ENCODE data around the gene EIF4ENIF1. TPM values are rescaled to one million over a fixed set of nuclear protein-coding genes. Genes with fewer than 3 reads are reported as not detected.

EIF4ENIF1 gene
- total and polyA plus RNA-seq, 2 experiments from 2014 or later, result 10.8 to 13.4 TPM

- no peak overlapping the region for H3K27ac ChIP-seq (ENCODE audit: low read depth)
- TF ChIP-seq CTCF (conservative IDR thresholded peaks at IDR 0.05; ENCODE audit: low read depth in 2 of 2) (no peak), EZH2 (IDR thresholded peaks at IDR 0.05; ENCODE audit: low read depth, unreplicated experiment) (no peak), CREB1 (CRISPR knock-in tag; IDR thresholded peaks at IDR 0.05; ENCODE audit: low read depth) (no peak), JUNB (IDR thresholded peaks at IDR 0.05; ENCODE audit: unreplicated experiment) (no peak), NANOG (IDR thresholded peaks at IDR 0.05; ENCODE audit: borderline replicate concordance) (no peak), ZNF114 (CRISPR knock-in tag; IDR thresholded peaks at IDR 0.05) (no peak), ZNF331 (CRISPR knock-in tag; IDR thresholded peaks at IDR 0.05; ENCODE audit: low read depth) (no peak), REST (IDR thresholded peaks at IDR 0.05; ENCODE audit: unreplicated experiment) (no peak), POLR2AphosphoS5 (IDR thresholded peaks at IDR 0.05; ENCODE audit: low read depth) (no peak), STAT1 (IDR thresholded peaks at IDR 0.05; ENCODE audit: unreplicated experiment) (no peak), EZH2phosphoT487 (IDR thresholded peaks at IDR 0.05; ENCODE audit: unreplicated experiment) (no peak)
- TF ChIP-seq, protein P1, sequence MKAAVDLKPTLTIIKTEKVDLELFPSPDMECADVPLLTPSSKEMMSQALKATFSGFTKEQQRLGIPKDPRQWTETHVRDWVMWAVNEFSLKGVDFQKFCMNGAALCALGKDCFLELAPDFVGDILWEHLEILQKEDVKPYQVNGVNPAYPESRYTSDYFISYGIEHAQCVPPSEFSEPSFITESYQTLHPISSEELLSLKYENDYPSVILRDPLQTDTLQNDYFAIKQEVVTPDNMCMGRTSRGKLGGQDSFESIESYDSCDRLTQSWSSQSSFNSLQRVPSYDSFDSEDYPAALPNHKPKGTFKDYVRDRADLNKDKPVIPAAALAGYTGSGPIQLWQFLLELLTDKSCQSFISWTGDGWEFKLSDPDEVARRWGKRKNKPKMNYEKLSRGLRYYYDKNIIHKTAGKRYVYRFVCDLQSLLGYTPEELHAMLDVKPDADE (IDR thresholded peaks at IDR 0.05), result no peak
- TF ChIP-seq, protein P2, sequence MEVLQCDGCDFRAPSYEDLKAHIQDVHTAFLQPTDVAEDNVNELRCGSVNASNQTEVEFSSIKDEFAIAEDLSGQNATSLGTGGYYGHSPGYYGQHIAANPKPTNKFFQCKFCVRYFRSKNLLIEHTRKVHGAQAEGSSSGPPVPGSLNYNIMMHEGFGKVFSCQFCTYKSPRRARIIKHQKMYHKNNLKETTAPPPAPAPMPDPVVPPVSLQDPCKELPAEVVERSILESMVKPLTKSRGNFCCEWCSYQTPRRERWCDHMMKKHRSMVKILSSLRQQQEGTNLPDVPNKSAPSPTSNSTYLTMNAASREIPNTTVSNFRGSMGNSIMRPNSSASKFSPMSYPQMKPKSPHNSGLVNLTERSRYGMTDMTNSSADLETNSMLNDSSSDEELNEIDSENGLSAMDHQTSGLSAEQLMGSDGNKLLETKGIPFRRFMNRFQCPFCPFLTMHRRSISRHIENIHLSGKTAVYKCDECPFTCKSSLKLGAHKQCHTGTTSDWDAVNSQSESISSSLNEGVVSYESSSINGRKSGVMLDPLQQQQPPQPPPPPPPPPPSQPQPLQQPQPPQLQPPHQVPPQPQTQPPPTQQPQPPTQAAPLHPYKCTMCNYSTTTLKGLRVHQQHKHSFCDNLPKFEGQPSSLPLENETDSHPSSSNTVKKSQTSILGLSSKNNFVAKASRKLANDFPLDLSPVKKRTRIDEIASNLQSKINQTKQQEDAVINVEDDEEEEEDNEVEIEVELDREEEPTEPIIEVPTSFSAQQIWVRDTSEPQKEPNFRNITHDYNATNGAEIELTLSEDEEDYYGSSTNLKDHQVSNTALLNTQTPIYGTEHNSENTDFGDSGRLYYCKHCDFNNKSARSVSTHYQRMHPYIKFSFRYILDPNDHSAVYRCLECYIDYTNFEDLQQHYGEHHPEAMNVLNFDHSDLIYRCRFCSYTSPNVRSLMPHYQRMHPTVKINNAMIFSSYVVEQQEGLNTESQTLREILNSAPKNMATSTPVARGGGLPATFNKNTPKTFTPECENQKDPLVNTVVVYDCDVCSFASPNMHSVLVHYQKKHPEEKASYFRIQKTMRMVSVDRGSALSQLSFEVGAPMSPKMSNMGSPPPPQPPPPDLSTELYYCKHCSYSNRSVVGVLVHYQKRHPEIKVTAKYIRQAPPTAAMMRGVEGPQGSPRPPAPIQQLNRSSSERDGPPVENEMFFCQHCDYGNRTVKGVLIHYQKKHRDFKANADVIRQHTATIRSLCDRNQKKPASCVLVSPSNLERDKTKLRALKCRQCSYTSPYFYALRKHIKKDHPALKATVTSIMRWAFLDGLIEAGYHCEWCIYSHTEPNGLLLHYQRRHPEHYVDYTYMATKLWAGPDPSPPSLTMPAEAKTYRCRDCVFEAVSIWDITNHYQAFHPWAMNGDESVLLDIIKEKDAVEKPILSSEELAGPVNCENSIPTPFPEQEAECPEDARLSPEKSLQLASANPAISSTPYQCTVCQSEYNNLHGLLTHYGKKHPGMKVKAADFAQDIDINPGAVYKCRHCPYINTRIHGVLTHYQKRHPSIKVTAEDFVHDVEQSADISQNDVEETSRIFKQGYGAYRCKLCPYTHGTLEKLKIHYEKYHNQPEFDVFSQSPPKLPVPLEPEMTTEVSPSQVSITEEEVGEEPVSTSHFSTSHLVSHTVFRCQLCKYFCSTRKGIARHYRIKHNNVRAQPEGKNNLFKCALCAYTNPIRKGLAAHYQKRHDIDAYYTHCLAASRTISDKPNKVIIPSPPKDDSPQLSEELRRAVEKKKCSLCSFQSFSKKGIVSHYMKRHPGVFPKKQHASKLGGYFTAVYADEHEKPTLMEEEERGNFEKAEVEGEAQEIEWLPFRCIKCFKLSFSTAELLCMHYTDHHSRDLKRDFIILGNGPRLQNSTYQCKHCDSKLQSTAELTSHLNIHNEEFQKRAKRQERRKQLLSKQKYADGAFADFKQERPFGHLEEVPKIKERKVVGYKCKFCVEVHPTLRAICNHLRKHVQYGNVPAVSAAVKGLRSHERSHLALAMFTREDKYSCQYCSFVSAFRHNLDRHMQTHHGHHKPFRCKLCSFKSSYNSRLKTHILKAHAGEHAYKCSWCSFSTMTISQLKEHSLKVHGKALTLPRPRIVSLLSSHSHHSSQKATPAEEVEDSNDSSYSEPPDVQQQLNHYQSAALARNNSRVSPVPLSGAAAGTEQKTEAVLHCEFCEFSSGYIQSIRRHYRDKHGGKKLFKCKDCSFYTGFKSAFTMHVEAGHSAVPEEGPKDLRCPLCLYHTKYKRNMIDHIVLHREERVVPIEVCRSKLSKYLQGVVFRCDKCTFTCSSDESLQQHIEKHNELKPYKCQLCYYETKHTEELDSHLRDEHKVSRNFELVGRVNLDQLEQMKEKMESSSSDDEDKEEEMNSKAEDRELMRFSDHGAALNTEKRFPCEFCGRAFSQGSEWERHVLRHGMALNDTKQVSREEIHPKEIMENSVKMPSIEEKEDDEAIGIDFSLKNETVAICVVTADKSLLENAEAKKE (CRISPR knock-in tag; IDR thresholded peaks at IDR 0.05), result no peak
- Mint-ChIP-seq H3K27me3 (ENCODE audit: insufficient read depth, low read depth, poor library complexity) (no peaks in the 10 kb centered on the region), H3K27ac (no peak overlapping the region), H3K4me1 (peaks cover 3% of the 10 kb centered on the region; the same call in 1 of the 3 replicates), H3K9me3 (peaks cover 4% of the 10 kb centered on the region; the same call in 1 of the 3 replicates), H3K36me3 (ENCODE audit: low read depth) (peaks cover 25% of the 10 kb centered on the region), H3K4me3 (no peak overlapping the region)
- no peak overlapping the region for H3K4me3 ChIP-seq
- ATAC-seq (no peak), DNase-seq (ENCODE audit: low spot score) (no peak)
- H3F3A ChIP-seq (replicated peaks; ENCODE audit: low read depth), result no peaks in the 10 kb centered on the region
- no peaks in the 10 kb centered on the region; the same call in 1 of the 2 replicates for H3K36me3 ChIP-seq (ENCODE audit: insufficient read depth)
- H2AFZ ChIP-seq, result no peak overlapping the region
- H3K4me2 ChIP-seq, result no peak overlapping the region
- H3K27me3 ChIP-seq (ENCODE audit: insufficient read depth), result no peaks in the 10 kb centered on the region
- no peaks in the 10 kb centered on the region; the same call in 1 of the 2 replicates for H3K79me2 ChIP-seq (replicated peaks; ENCODE audit: insufficient read depth)
- H3K9me2 ChIP-seq (ENCODE audit: insufficient read depth), result no peaks in the 10 kb centered on the region
- no peaks in the 10 kb centered on the region for H3K4me1 ChIP-seq (ENCODE audit: insufficient read depth)
- H4K20me1 ChIP-seq (replicated peaks; ENCODE audit: insufficient read depth), result no peaks in the 10 kb centered on the region
Measured at GRCh38 chr22:31508536-31508935, 18.9 kb upstream of the EIF4ENIF1 start.
